ENCODE results near the gene KCNK1.

DNA sequence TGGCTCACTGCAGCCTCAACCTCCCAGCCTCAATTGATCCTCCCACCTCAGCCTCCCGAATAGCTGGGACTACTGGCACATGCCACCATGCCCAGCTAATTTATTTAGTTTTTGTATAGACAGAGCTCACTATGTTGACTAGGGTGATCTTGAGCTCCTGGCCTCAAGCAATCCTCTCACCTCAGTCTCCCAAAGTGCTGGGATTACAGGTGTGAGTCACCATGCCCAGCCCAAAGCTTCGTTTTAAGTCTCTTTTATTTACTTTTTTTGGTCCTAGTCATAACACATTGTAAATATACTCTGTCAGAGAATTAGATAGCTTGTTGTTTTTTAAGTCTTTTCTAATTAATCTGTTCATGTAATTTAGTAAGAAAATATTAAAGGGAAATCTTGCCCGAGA is 42.8 kb downstream of the KCNK1 start:
- TF ChIP-seq CTCF (IDR thresholded peaks at IDR 0.05; ENCODE audit: low read depth, low read length), result no peak
- no peak for TF ChIP-seq EZH2phosphoT487 (IDR thresholded peaks at IDR 0.05; ENCODE audit: low read depth)

Measured in OCI-LY3 (cell line).